Pancreas (tissue), 10 donors: ENCODE results near the gene ZSWIM5. TPM values are rescaled to one million over a fixed set of nuclear protein-coding genes. Genes with fewer than 3 reads are reported as not detected.

ENCODE experiments used
- ATAC-seq, 4 donors: fragments of 200-7000 bp; cut with Tn5 transposase; one replicate each; pipeline versions ENCODE4 v1.8.0 to v1.9.1; 2020; ENCODE audit warnings: mild to moderate bottlenecking in 4 of 4, moderate library complexity in 4 of 4
- DNase-seq, 6 donors: peaks; one replicate each; pipeline ENCODE4 v3.0.0-alpha.2; 2020
- FAIRE-seq: peaks from 2 replicates; lab custom pipeline; 2012; peaks lifted over from hg19 to GRCh38; lab: Jason Lieb, UNC
- H3K27ac ChIP-seq, 4 donors: fragments of 200-600 bp; sonication (generic); 1 replicate in 3 of 4; 2 replicates in 1 of 4; pipeline versions ENCODE4 v1.5.0 to v1.8.0; 2020
- H3K27me3 ChIP-seq, 4 donors: fragments of 200-600 bp; one replicate each; pipeline ENCODE4 v1.8.0; 2021
- H3K36me3 ChIP-seq, 3 donors: fragments of 200-600 bp; sonication (generic) in 1 of 3; one replicate each; pipeline versions ENCODE4 v1.5.0 to v1.8.0; 2020 to 2021
- H3K4me1 ChIP-seq, 3 donors: fragments of 200-600 bp; one replicate each; pipeline ENCODE4 v1.8.0; 2021
- H3K4me3 ChIP-seq, 4 donors: fragments of 200-600 bp; sonication (generic) in 2 of 4; one replicate each; pipeline versions ENCODE4 v1.5.0 to v1.8.0; 2020 to 2021
- H3K9me3 ChIP-seq, 4 donors: fragments of 200-600 bp; one replicate each; pipeline ENCODE4 v1.8.0; 2021
- WGBS, 2 donors: extraction: QIAGEN DNeasy Blood & Tissue Kit; methylation state at CpG; one replicate each; pipeline ENCODE4 v1.1.7; 2013; 5-methylcytosine and 5-hydroxymethylcytosine counted together
- intact Hi-C, 3 donors: fragments of 100-400 bp; cut with DNase I; formaldehyde crosslinking; loops; one replicate each; pipeline versions ENCODE4 v1.11.1 to v1.14.2; 2022
- polyA plus RNA-seq, 2 donors: library from polyadenylated mRNA; stranded (reverse); fragments of 200-250 nt; gene quantifications; one replicate each; pipeline ENCODE4 v1.2.3, GENCODE V29; 2013
- total RNA-seq, 6 donors: library from RNA; stranded (reverse); fragmentation: NEBNext Ultra II Directional in 4 of 6; extraction: Animal tissue kit (Norgen Biotek cat#: 25700) in 4 of 6; gene quantifications; one replicate each; pipeline versions ENCODE4 v1.2.1 to v1.2.4, GENCODE V29; 2021 to 2023
- TF ChIP-seq, protein P1 (sequence below), 4 donors: fragments of 200-600 bp; sonication (generic) in 3 of 4; IDR thresholded peaks; one replicate each; pipeline versions ENCODE4 v1.5.0 to v1.8.0; 2021; ENCODE audit warnings: antibody characterized with exemption in 4 of 4
- donor health status: healthy with polysubstance abuse.
- donor health status: DM: no; HTN: no; CAD: no; lungs with moderate emphysema.
- donor health status: DM: no; HTN: no; CAD: no.
- donor health status: control.
- donor health status: control.
- donor health status: Bipolar disorder and iron deficiency.
- donor health status: DM: yes; HTN: yes; CAD: no.
- donor health status: DM: no; HTN: no; CAD: no.
- donor health status: DM: no; HTN: no; CAD: no.
- donor health status: DM: yes; HTN: yes; CAD: no.

ZSWIM5 gene
- total and polyA plus RNA-seq, 8 donors = 0.76 to 2.7 (median 2.4) TPM

DNA sequence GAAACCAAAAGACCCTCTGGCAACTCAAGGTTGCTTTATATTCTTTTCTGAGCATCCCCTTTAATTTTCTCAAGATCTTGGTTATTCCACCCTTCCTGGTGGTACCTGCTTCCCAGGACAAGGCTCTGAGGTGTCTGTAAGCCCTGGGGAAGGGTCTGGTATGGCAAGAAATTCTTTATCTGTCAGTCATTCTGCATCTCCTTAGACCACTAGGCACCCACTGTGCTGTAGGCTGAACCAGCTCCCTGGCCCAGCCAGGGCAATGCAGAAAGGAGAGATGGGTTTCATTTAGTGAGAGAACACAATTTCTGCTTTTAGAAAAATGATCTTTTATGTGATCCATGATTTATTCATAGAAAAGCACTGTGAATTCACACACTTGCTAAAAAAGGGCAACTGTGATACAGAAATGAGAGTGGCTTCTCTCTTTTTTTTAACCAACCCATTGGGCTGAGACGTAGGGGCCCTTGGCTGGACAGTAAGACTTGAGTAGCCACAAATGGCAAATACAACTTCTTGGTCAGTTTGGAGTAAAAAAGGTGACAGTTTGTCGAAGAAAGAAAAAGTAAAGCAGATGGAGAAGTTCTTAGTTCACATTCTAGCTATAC, 190.2 kb downstream of the ZSWIM5 start:
- Histone ChIP-seq H3K4me3 (no peak overlapping the region), H3K27me3 (no peaks in the 10 kb centered on the region), H3K36me3 (no peaks in the 10 kb centered on the region), H3K27ac (no peak overlapping the region), H3K9me3 (no peaks in the 10 kb centered on the region), H3K4me1 (peaks cover 0 to 16% (median 6%) of the 10 kb centered on the region in 3 donors)
- FAIRE-seq (no peak), DNase-seq (no peak), ATAC-seq (no peak)
- intact Hi-C loops = loop anchor here in 1 of 3 donors (5.0 kb wide), 2 partner anchors 211 to 476 kb away; partner anchors contain the start of gene TESK2
- 77 to 78% methylated on average over 2 of the region's 2 CpGs for WGBS, 2 donors
- TF ChIP-seq, protein P1, sequence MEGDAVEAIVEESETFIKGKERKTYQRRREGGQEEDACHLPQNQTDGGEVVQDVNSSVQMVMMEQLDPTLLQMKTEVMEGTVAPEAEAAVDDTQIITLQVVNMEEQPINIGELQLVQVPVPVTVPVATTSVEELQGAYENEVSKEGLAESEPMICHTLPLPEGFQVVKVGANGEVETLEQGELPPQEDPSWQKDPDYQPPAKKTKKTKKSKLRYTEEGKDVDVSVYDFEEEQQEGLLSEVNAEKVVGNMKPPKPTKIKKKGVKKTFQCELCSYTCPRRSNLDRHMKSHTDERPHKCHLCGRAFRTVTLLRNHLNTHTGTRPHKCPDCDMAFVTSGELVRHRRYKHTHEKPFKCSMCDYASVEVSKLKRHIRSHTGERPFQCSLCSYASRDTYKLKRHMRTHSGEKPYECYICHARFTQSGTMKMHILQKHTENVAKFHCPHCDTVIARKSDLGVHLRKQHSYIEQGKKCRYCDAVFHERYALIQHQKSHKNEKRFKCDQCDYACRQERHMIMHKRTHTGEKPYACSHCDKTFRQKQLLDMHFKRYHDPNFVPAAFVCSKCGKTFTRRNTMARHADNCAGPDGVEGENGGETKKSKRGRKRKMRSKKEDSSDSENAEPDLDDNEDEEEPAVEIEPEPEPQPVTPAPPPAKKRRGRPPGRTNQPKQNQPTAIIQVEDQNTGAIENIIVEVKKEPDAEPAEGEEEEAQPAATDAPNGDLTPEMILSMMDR (IDR thresholded peaks at IDR 0.05) = no peak

DNA sequence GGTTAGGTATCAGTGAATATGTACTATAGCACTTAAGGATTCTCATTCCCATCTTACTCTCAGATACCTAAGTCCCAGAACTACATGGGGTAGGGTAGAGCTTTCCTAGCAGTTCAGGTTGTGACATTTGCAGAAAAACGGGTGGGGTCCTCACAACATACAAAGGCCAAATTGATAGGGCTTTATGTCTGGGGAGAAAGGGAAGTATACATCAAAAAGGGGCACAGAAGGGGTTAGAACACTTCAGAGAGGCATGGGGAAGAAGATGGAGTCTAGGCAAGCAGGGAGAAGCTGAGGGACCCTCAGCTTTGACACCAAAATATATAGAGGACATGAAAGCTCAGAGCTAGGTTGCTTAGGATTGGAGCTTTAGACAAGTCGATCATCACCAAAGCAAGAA, 190.7 kb downstream of the ZSWIM5 start:
- ATAC-seq (no peak), DNase-seq (no peak), FAIRE-seq (no peak)
- WGBS, 2 donors = 50 to 62% methylated on average over 2 of the region's 2 CpGs
- Histone ChIP-seq H3K27ac (no peak overlapping the region), H3K27me3 (no peaks in the 10 kb centered on the region), H3K4me3 (no peak overlapping the region), H3K9me3 (no peaks in the 10 kb centered on the region), H3K4me1 (peaks cover 0 to 16% (median 6%) of the 10 kb centered on the region in 3 donors), H3K36me3 (no peaks in the 10 kb centered on the region)
- intact Hi-C loops = loop anchor here in 1 of 3 donors (5.0 kb wide), 2 partner anchors 212 to 477 kb away; partner anchors contain the start of gene TESK2
- TF ChIP-seq, protein P1 (IDR thresholded peaks at IDR 0.05) = no peak

DNA sequence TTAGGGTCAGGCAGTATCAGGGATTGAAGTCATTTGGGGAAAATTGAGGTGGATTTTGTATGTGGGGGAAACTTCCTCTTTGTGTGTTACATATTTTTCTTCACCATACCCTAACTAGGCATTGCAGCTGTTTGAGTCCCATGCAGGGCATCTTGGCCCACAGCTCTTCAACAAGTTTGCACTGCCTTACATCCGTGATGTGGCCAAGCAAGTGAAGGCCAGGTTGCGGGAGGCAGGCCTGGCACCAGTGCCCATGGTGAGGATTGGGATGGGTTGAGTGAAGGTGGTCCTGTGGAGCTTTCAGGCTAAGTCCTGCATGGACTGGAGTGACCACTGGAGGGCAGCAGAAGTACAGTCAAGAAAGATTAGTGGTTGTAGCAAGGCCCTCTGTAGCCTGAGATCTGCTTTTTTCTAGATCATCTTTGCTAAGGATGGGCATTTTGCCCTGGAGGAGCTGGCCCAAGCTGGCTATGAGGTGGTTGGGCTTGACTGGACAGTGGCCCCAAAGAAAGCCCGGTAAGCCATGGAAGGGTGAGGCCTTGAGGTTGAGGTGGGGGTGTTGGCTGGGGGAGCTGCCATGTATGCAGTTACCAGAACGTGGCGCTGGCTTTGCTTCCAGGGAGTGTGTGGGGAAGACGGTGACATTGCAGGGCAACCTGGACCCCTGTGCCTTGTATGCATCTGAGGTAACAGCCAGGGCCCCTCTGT, 191.9 kb downstream of the ZSWIM5 start:
- ATAC-seq (peak in 3 of 4 donors; percentile 23 to 39 (median 27)), FAIRE-seq (no peak), DNase-seq (peak in 5 of 6 donors; percentile 67 to 86 (median 79))
- Histone ChIP-seq H3K36me3 (no peaks in the 10 kb centered on the region), H3K27ac (no peak overlapping the region), H3K4me1 (peaks cover 0 to 23% (median 6%) of the 10 kb centered on the region in 3 donors), H3K4me3 (no peak overlapping the region), H3K9me3 (no peaks in the 10 kb centered on the region), H3K27me3 (no peaks in the 10 kb centered on the region)
- TF ChIP-seq, protein P1 (IDR thresholded peaks at IDR 0.05) = peak; percentile 83 to 90 (median 86)
- 24 to 37% methylated on average over 6 of the region's 6 CpGs for WGBS, 2 donors
- intact Hi-C loops = loop anchor here in 2 of 3 donors (5.0 kb wide), 4 partner anchors 213 to 478 kb away; partner anchors contain the start of genes BEST4 (in 1 of the 2) and TESK2 (in 1 of the 2)

DNA sequence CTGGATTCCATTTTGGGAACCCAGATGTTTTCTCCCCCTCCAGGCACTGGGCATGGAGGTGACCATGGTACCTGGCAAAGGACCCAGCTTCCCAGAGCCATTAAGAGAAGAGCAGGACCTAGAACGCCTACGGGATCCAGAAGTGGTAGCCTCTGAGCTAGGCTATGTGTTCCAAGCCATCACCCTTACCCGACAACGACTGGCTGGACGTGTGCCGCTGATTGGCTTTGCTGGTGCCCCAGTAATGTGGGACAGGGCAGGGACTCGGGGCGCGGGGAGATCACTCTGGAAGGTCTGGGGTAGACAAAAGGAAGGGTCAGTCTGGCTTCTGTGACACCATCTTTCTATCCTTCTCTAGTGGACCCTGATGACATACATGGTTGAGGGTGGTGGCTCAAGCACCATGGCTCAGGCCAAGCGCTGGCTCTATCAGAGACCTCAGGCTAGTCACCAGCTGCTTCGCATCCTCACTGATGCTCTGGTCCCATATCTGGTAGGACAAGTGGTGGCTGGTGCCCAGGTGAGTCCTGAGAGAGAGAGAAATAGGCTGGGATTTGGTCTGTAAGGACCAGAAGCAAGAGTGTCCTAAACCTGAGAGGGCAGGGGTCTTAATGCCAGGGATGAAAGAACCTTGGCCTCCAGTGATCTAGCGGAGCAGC, 192.7 kb downstream of the ZSWIM5 start:
- Histone ChIP-seq H3K36me3 (peaks cover 0 to 6% (median 0%) of the 10 kb centered on the region in 3 donors), H3K27me3 (no peaks in the 10 kb centered on the region), H3K4me1 (peaks cover 0 to 24% (median 6%) of the 10 kb centered on the region in 3 donors), H3K4me3 (no peak overlapping the region), H3K27ac (no peak overlapping the region), H3K9me3 (no peaks in the 10 kb centered on the region)
- DNase-seq (no peak), FAIRE-seq (no peak), ATAC-seq (no peak)
- WGBS, 2 donors = 75 to 84% methylated on average over 12 of the region's 12 CpGs
- TF ChIP-seq, protein P1 (IDR thresholded peaks at IDR 0.05) = no peak
- intact Hi-C loops = loop anchor here in 2 of 3 donors (2.0 to 5.0 kb wide), 3 partner anchors 226 to 289 kb away; partner anchors contain the start of gene BEST4 (in 1 of the 2)
